PC-9 (cell line): ENCODE data around the gene HSD3B2.

Experiments
- EZH2 ChIP-seq: fragments of 200-600 bp; sonication (generic); IDR thresholded peaks from 2 replicates; pipeline ENCODE4 v1.8.0; 2017; ENCODE audit warnings: antibody characterized with exemption, low read depth
- TF ChIP-seq, protein P1 (sequence below): fragments of 200-600 bp; sonication (generic); conservative IDR thresholded peaks from 2 replicates; pipeline ENCODE4 v1.6.1; 2017; ENCODE audit warnings: mixed run types, antibody characterized with exemption, mild to moderate bottlenecking, moderate library complexity

DNA sequence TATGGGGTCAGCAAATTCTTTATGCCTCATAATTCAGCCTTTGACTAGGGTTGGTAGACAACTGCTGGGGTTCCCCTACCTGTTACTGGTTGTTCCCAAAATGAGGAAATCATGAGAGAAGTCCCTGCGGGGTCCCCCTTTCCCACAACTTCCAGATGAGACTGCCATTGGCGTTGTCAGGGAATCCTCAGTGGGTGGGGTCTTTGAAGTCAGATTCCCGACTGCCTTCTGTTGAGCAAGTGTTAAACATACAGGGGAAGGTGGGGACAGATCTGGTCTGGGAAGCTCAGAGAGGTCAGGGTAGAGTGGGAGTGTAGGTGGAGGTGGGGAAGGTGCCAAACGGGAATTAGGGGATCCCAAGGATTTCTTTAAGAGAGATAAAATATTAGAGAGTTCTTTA lies 14.7 kb downstream of the HSD3B2 start:
- TF ChIP-seq, protein P1, sequence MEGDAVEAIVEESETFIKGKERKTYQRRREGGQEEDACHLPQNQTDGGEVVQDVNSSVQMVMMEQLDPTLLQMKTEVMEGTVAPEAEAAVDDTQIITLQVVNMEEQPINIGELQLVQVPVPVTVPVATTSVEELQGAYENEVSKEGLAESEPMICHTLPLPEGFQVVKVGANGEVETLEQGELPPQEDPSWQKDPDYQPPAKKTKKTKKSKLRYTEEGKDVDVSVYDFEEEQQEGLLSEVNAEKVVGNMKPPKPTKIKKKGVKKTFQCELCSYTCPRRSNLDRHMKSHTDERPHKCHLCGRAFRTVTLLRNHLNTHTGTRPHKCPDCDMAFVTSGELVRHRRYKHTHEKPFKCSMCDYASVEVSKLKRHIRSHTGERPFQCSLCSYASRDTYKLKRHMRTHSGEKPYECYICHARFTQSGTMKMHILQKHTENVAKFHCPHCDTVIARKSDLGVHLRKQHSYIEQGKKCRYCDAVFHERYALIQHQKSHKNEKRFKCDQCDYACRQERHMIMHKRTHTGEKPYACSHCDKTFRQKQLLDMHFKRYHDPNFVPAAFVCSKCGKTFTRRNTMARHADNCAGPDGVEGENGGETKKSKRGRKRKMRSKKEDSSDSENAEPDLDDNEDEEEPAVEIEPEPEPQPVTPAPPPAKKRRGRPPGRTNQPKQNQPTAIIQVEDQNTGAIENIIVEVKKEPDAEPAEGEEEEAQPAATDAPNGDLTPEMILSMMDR: no peak
- TF ChIP-seq EZH2: no peak
